SK-N-SH (cell line): Measurements from ENCODE around the gene KPNA5. TPM values are rescaled to one million over a fixed set of nuclear protein-coding genes. Genes with fewer than 3 reads are reported as not detected.

ENCODE experiments used
- CTCF ChIA-PET: fragments of 300-600, 350-600 bp; formaldehyde crosslinking; extraction: SDS; loops from one replicate; lab custom pipeline; 2021; lab: Yijun Ruan, JAX
- POLR2A ChIA-PET: fragments of 350-600 bp; sonication (Branson Sonifier 250); formaldehyde crosslinking; extraction: SDS; loops from one replicate; lab custom pipeline; 2020; ENCODE audit warnings: antibody characterized with exemption, inconsistent platforms; lab: Yijun Ruan, JAX
- DNase-seq: peaks from one replicate; pipeline ENCODE4 v3.0.0; 2012
- H2AFZ ChIP-seq: fragments of 200-600 bp; sonication (generic); 2 replicates; pipeline ENCODE4 v1.8.1; 2016; ENCODE audit warnings: antibody characterized with exemption, mild to moderate bottlenecking, low read depth
- H3F3A ChIP-seq: fragments of 200-600 bp; sonication (generic); replicated peaks from 2 replicates; pipeline ENCODE3; 2016; ENCODE audit warnings: antibody characterized with exemption, mild to moderate bottlenecking; ENCODE audit not compliant: insufficient read depth
- H3K27ac ChIP-seq, 2 experiments: fragments of 200-500 bp in 1 of 2; fragments of 200-600 bp in 1 of 2; sonication (Bioruptor generic) in 1 of 2; sonication (generic), shearing (Covaris generic) in 1 of 2; 2 replicates each; pipeline versions ENCODE4 v1.5.1 to v1.6.1; 2014 to 2016; ENCODE audit warnings: low read depth in 2 of 2, inconsistent platforms in 1 of 2, low read length in 1 of 2, mild to moderate bottlenecking in 1 of 2, mixed read lengths in 1 of 2
- H3K27me3 ChIP-seq: fragments of 200-600 bp; sonication (generic), shearing (Covaris generic); 2 replicates; pipeline ENCODE4 v1.6.1; 2016; ENCODE audit warnings: mixed run types; ENCODE audit not compliant: insufficient read depth
- H3K36me3 ChIP-seq, 2 experiments: fragments of 200-500 bp in 1 of 2; fragments of 200-600 bp in 1 of 2; sonication (Bioruptor generic) in 1 of 2; sonication (generic) in 1 of 2; replicated peaks in 1 of 2; 2 replicates each; pipeline versions ENCODE3 to v1.5.1; 2014 to 2016; ENCODE audit warnings: low read length in 1 of 2, mild to moderate bottlenecking in 1 of 2; ENCODE audit not compliant: insufficient read depth in 2 of 2, control insufficient read depth in 1 of 2
- H3K4me1 ChIP-seq, 2 experiments: fragments of 200-500 bp in 1 of 2; fragments of 200-600 bp in 1 of 2; sonication (Bioruptor generic) in 1 of 2; sonication (generic), shearing (Covaris generic) in 1 of 2; 2 replicates each; pipeline versions ENCODE4 v1.5.1 to v1.6.1; 2014 to 2016; ENCODE audit warnings: low read depth in 1 of 2, low read length in 1 of 2, mixed run types in 1 of 2; ENCODE audit not compliant: insufficient read depth in 2 of 2, control insufficient read depth in 1 of 2
- H3K4me2 ChIP-seq: fragments of 200-600 bp; sonication (generic), shearing (Covaris generic); 2 replicates; pipeline ENCODE4 v1.6.1; 2017; ENCODE audit warnings: mixed run types
- H3K4me3 ChIP-seq, 2 experiments: fragments of 200-500 bp in 1 of 2; fragments of 200-600 bp in 1 of 2; sonication (Bioruptor generic) in 1 of 2; sonication (generic), shearing (Covaris generic) in 1 of 2; 2 replicates each; pipeline versions ENCODE4 v1.5.1 to v1.8.1; 2014 to 2016; ENCODE audit warnings: low read depth in 2 of 2, inconsistent platforms in 1 of 2, low read length in 1 of 2, mild to moderate bottlenecking in 1 of 2, mixed read lengths in 1 of 2, moderate library complexity in 1 of 2
- H3K79me2 ChIP-seq: fragments of 200-600 bp; sonication (generic); 2 replicates; pipeline ENCODE4 v1.8.1; 2017; ENCODE audit warnings: mild to moderate bottlenecking; ENCODE audit not compliant: insufficient read depth
- H3K9ac ChIP-seq: fragments of 200-600 bp; sonication (generic); 2 replicates; pipeline ENCODE4 v1.6.1; 2017; ENCODE audit warnings: mixed run types
- H3K9me2 ChIP-seq: fragments of 200-600 bp; sonication (generic); 2 replicates; pipeline ENCODE4 v1.6.1; 2017; ENCODE audit warnings: mixed run types
- H3K9me3 ChIP-seq: fragments of 200-600 bp; sonication (generic); 2 replicates; pipeline ENCODE4 v1.6.1; 2017; ENCODE audit warnings: mixed run types, mild to moderate bottlenecking, moderate library complexity
- H4K20me1 ChIP-seq: fragments of 200-600 bp; sonication (generic); 2 replicates; pipeline ENCODE4 v1.6.1; 2017; ENCODE audit warnings: mild to moderate bottlenecking, mixed run types; ENCODE audit not compliant: insufficient read depth
- CHD2 ChIP-seq: fragments of 150-350 bp; IDR thresholded peaks from 2 replicates; pipeline ENCODE4 v1.6.1; 2018; ENCODE audit warnings: low read length; ENCODE audit not compliant: partially characterized antibody
- CTCF ChIP-seq: fragments of 200-600 bp; sonication (generic); IDR thresholded peaks from 2 replicates; pipeline ENCODE4 v1.6.1; 2017; ENCODE audit warnings: antibody characterized with exemption, mild to moderate bottlenecking, moderate library complexity
- FOSL2 ChIP-seq: IDR thresholded peaks from 2 replicates; pipeline ENCODE4 v1.4.0; 2012; ENCODE audit warnings: low read depth, mild to moderate bottlenecking, moderate library complexity, borderline replicate concordance
- MEF2A ChIP-seq: IDR thresholded peaks from 2 replicates; pipeline ENCODE4 v1.4.0; 2012; ENCODE audit warnings: low read depth, borderline replicate concordance
- RCOR1 ChIP-seq: fragments of 150-350 bp; IDR thresholded peaks from 2 replicates; pipeline ENCODE4 v1.6.1; 2017; ENCODE audit warnings: antibody characterized with exemption, low read length
- TEAD4 ChIP-seq: IDR thresholded peaks from 2 replicates; pipeline ENCODE4 v1.4.0; 2012; ENCODE audit warnings: mild to moderate bottlenecking, borderline replicate concordance; ENCODE audit not compliant: insufficient read depth
- USF1 ChIP-seq: IDR thresholded peaks from 2 replicates; pipeline ENCODE4 v1.4.0; 2012; ENCODE audit warnings: low read depth, borderline replicate concordance
- WGBS: methylation state at CpG from one replicate; pipeline ENCODE4 v1.1.6; 2017; ENCODE audit warnings: low lambda C conversion rate; 5-methylcytosine and 5-hydroxymethylcytosine counted together
- polyA plus RNA-seq, 3 experiments: library from polyadenylated mRNA; depleted of rRNA; stranded (reverse); fragments of >200 nt; gene quantifications; 2 replicates each; pipeline ENCODE4 v1.2.3, GENCODE V29; 2012
- TF ChIP-seq, protein P1 (sequence below): IDR thresholded peaks from 2 replicates; pipeline ENCODE4 v1.6.1; 2012; ENCODE audit warnings: mild to moderate bottlenecking, low read depth, low read length, moderate library complexity

Gene KPNA5
- polyA plus RNA-seq, 1 of the 3 experiments (the other 2 are of a cell fraction), result 1.9 TPM

DNA sequence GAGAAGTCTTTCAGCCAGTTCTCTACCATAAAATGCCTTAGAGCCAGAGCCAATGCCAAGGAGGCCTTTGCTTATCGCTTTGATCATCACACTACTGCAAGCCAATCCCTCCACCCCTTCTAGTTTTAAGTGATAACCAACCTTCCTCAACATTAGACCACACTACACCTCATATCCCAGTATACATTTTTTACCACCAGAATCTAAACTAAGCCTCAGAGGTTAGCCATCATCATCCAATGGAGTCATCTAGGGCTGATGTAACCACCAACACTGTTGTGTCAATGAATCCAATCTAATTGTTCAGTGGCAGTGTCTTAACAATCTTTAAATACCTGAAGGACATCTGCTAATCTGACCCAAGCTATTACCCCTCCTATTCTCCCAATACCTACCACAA is 18.8 kb upstream of the KPNA5 start:
- CTCF ChIA-PET, result interaction anchor here (1.3 kb wide), 1 partner anchor 101 kb away, joined by 3 read pairs; no protein-coding TSS in a partner anchor
- DNase-seq, result no peak
- no peak overlapping the region for H2AFZ ChIP-seq

More for the DNA sequence above, 18.8 kb upstream of the KPNA5 start:
- Histone ChIP-seq H3K79me2 (peaks cover 80% of the 10 kb centered on the region), H3F3A (no peaks in the 10 kb centered on the region), H3K27me3 (no peaks in the 10 kb centered on the region), H3K4me3 (no peak overlapping the region), H3K4me1 (peaks cover 2 to 9% of the 10 kb centered on the region in 2 experiments; a peak in 3 of 4 replicates), H3K9me3 (no peaks in the 10 kb centered on the region), H3K9ac (no peak overlapping the region), H3K36me3 (peaks cover 10 to 22% of the 10 kb centered on the region in 2 experiments), H4K20me1 (peaks cover 4% of the 10 kb centered on the region; the same call in 1 of the 2 replicates), H3K27ac (no peak overlapping the region), H3K4me2 (no peak overlapping the region), H3K9me2 (no peaks in the 10 kb centered on the region)
- WGBS, result 100% methylated on average over 1 of the region's 1 CpG
- POLR2A ChIA-PET, result no interaction called here
- TF ChIP-seq CHD2 (no peak), FOSL2 (no peak), CTCF (no peak), TEAD4 (no peak), USF1 (no peak), MEF2A (no peak), RCOR1 (no peak)
- TF ChIP-seq, protein P1, sequence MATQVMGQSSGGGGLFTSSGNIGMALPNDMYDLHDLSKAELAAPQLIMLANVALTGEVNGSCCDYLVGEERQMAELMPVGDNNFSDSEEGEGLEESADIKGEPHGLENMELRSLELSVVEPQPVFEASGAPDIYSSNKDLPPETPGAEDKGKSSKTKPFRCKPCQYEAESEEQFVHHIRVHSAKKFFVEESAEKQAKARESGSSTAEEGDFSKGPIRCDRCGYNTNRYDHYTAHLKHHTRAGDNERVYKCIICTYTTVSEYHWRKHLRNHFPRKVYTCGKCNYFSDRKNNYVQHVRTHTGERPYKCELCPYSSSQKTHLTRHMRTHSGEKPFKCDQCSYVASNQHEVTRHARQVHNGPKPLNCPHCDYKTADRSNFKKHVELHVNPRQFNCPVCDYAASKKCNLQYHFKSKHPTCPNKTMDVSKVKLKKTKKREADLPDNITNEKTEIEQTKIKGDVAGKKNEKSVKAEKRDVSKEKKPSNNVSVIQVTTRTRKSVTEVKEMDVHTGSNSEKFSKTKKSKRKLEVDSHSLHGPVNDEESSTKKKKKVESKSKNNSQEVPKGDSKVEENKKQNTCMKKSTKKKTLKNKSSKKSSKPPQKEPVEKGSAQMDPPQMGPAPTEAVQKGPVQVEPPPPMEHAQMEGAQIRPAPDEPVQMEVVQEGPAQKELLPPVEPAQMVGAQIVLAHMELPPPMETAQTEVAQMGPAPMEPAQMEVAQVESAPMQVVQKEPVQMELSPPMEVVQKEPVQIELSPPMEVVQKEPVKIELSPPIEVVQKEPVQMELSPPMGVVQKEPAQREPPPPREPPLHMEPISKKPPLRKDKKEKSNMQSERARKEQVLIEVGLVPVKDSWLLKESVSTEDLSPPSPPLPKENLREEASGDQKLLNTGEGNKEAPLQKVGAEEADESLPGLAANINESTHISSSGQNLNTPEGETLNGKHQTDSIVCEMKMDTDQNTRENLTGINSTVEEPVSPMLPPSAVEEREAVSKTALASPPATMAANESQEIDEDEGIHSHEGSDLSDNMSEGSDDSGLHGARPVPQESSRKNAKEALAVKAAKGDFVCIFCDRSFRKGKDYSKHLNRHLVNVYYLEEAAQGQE, result no peak
